Neural crest cell (in vitro differentiated cells): ENCODE measurements around the gene PI16. TPM values are rescaled to one million over a fixed set of nuclear protein-coding genes. Genes with fewer than 3 reads are reported as not detected.

Experiments
- DNase-seq: peaks from one replicate; pipeline ENCODE4 v3.0.0; 2021; ENCODE audit warnings: low read depth, mixed read lengths, low spot score
- H3K27ac Mint-ChIP-seq: one replicate; pipeline ENCODE4 v1.8.0; 2021; ENCODE audit warnings: mild to moderate bottlenecking, mixed read lengths; ENCODE audit not compliant: unreplicated experiment
- H3K27me3 Mint-ChIP-seq: 2 replicates; pipeline ENCODE4 v1.8.0; 2021; ENCODE audit warnings: low read depth, mild to moderate bottlenecking, mixed read lengths
- H3K36me3 Mint-ChIP-seq: 2 replicates; pipeline ENCODE4 v1.8.0; 2021; ENCODE audit warnings: low read depth, mild to moderate bottlenecking, mixed read lengths
- H3K4me1 Mint-ChIP-seq: 2 replicates; pipeline ENCODE4 v1.8.0; 2021; ENCODE audit warnings: mixed read lengths
- H3K4me3 Mint-ChIP-seq: one replicate; pipeline ENCODE4 v1.8.0; 2021; ENCODE audit warnings: mild to moderate bottlenecking, mixed read lengths
- H3K9me3 Mint-ChIP-seq: 2 replicates; pipeline ENCODE4 v1.8.0; 2021; ENCODE audit warnings: mixed read lengths
- CTCF ChIP-seq: fragments of 200-600 bp; sonication (generic); conservative IDR thresholded peaks from 2 replicates; pipeline ENCODE4 v1.5.0; 2021; ENCODE audit warnings: antibody characterized with exemption, mild to moderate bottlenecking
- total RNA-seq: library from RNA; stranded (reverse); gene quantifications from 2 replicates; pipeline ENCODE4 v1.2.1, GENCODE V29; 2021

PI16 gene
- total RNA-seq, 1 donor from 2014 or later = not detected

GRCh38 chr6:36980129-36980528 lies 25.6 kb downstream of the PI16 start:
- Mint-ChIP-seq H3K4me1 (peaks cover 12% of the 10 kb centered on the region), H3K36me3 (peaks cover 7% of the 10 kb centered on the region), H3K27ac (no peak overlapping the region), H3K27me3 (no peaks in the 10 kb centered on the region), H3K4me3 (peak overlapping the region; percentile 8), H3K9me3 (no peaks in the 10 kb centered on the region)
- no peak for DNase-seq
- TF ChIP-seq CTCF = no peak

DNA sequence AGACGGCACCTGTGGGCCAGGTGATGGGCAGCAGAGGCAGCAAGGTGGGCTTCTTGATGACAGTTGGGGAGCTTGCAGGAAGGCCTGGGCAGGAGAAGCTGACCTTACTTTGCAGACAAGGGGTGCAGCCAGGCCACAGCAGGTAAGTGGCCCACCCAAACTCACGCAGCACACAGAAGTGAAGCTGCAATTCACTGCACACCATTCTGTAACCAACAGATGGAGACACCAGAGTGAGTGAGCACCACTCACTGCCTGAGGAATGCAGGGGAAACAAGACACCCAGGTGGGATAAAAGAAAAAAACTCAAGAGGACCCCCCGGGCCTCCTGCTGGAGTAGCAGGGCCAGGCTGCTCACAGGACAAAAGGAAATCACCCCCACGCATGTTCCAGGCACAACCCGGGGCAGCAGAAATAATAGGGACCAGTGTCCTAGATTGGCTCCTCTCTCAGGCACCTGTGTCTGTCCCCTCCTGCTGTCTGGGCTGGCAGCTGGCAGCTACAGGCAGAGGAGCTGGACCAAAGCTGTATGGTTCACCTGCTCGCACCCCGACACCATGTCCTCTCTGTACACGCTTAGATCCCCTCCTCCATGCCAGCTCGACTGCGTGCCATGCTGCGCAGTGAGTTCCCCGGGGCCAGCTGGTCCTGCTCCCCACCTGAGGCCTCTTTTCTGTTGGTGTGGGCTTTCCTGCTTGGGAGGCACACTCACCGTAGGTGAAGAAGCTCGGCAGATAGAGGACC lies 26.5 kb downstream of the PI16 start:
- TF ChIP-seq CTCF = no peak
- no peak for DNase-seq
- H3K27me3 Mint-ChIP-seq = no peaks in the 10 kb centered on the region
- H3K4me3 Mint-ChIP-seq = peak overlapping the region; percentile 5
- peaks cover 4% of the 10 kb centered on the region for H3K36me3 Mint-ChIP-seq
- H3K9me3 Mint-ChIP-seq = no peaks in the 10 kb centered on the region
- H3K4me1 Mint-ChIP-seq = peaks cover 12% of the 10 kb centered on the region
- H3K27ac Mint-ChIP-seq = no peak overlapping the region

- no peak overlapping the region for H3K27ac Mint-ChIP-seq
- no peaks in the 10 kb centered on the region for H3K9me3 Mint-ChIP-seq
- TF ChIP-seq CTCF = no peak
- H3K27me3 Mint-ChIP-seq = no peaks in the 10 kb centered on the region
- H3K4me3 Mint-ChIP-seq = no peak overlapping the region
- no peak for DNase-seq
- no peaks in the 10 kb centered on the region for H3K36me3 Mint-ChIP-seq
- H3K4me1 Mint-ChIP-seq = peaks cover 26% of the 10 kb centered on the region
These were observed 29.0 kb downstream of the PI16 start for GRCh38 chr6:36983538-36983937.

DNA sequence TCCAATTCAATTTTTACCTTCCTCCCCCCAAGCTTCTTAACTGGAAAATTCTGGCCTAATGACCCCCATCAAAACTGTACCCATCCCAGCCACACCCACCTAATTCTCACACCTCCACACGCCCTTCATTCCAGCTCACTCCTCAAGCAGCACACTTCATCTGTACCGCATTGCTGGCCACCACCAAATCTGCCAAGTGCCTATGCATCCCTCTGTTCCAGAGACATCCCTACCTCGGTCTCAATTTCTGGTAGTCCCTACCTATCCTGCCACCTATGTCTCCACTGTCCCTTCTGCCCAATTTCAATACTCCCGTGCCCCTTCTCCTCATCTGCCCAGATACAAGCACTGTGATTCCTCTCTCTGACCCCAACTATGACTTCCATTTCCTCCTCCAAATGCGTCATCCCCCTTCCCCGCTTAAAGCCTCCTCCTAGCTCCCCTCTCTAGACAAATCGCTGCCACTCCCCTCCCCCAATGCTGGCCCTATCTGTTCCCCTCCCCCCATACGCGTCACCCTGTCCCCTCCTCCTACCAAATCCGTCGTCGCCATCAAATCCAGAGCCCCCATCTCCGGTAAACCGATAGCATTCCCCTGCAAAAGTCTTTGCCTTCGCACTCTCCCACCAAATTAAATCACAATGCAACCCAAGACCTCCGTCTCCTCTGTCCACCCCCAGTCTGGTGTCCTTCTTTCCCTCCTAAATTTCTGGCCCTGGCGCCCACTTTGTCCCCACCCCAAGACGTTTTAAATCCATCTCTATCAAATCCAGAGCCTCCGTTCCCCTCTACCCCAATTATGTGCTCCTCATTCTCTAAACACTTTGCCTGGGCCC lies 30.3 kb downstream of the PI16 start:
- H3K4me1 Mint-ChIP-seq = peaks cover 26% of the 10 kb centered on the region
- H3K27me3 Mint-ChIP-seq = no peaks in the 10 kb centered on the region
- H3K9me3 Mint-ChIP-seq = no peaks in the 10 kb centered on the region
- H3K27ac Mint-ChIP-seq = no peak overlapping the region
- H3K4me3 Mint-ChIP-seq = no peak overlapping the region
- DNase-seq = peak; percentile 39
- no peak for TF ChIP-seq CTCF
- H3K36me3 Mint-ChIP-seq = no peaks in the 10 kb centered on the region

DNA sequence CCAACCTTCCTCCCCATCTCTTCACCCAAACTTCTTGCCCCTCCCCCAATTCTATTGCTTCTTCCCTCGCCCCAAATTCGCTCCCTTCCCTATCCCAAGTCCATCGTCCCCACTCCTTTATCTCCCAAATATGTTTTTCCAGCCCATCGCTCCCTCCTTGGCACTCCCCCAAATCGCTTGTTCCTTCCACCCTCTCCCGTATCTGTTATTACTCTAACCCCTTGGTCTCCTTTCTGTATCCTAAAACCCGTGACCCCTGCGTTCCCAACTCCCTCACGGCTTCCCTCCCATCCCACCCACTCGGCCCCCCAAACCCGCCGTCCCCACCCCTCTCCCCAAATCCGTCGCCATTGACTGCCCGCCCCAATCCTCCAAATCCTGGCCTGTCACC lies 30.9 kb downstream of the PI16 start:
- DNase-seq = no peak
- Mint-ChIP-seq H3K9me3 (no peaks in the 10 kb centered on the region), H3K4me3 (no peak overlapping the region), H3K27ac (no peak overlapping the region), H3K4me1 (peaks cover 23% of the 10 kb centered on the region), H3K27me3 (no peaks in the 10 kb centered on the region), H3K36me3 (no peaks in the 10 kb centered on the region)
- no peak for TF ChIP-seq CTCF
